Measurements from ENCODE around the gene DIAPH1.

The DIAPH1 gene

GRCh38 chr5:141515946-141516671 lies 102.7 kb downstream of the DIAPH1 start:
- TF ChIP-seq CTCF (IDR thresholded peaks at IDR 0.05; ENCODE audit: low read depth, low read length, poor library complexity, severe bottlenecking) (no peak), EZH2phosphoT487 (IDR thresholded peaks at IDR 0.05; ENCODE audit: borderline replicate concordance, low read length) (no peak)
- Histone ChIP-seq H3K27me3 (ENCODE audit: control insufficient read depth, low read length) (no peaks in the 10 kb centered on the region), H3F3A (ENCODE audit: control insufficient read depth, insufficient read depth) (peaks cover 35% of the 10 kb centered on the region), H3K4me2 (ENCODE audit: low read length) (peak overlapping the region; percentile 97), H3K4me3 (ENCODE audit: low read length) (peak overlapping the region; percentile 79), H3K36me3 (ENCODE audit: control insufficient read depth, low read length) (peaks cover 81% of the 10 kb centered on the region), H3K9me2 (replicated peaks; ENCODE audit: control insufficient read depth, low read length) (no peaks in the 10 kb centered on the region), H3K79me2 (ENCODE audit: control insufficient read depth, low read length) (peaks cover 4% of the 10 kb centered on the region; the same call in 1 of the 2 replicates), H3K4me1 (ENCODE audit: control insufficient read depth, low read length) (peaks cover 80% of the 10 kb centered on the region), H3K27ac (ENCODE audit: low read depth, low read length) (peak overlapping the region; percentile 100), H4K20me1 (ENCODE audit: control insufficient read depth, insufficient read depth, low read depth, low read length) (no peaks in the 10 kb centered on the region), H3K9me3 (ENCODE audit: control insufficient read depth, insufficient read depth, low read length) (no peaks in the 10 kb centered on the region)

GRCh38 chr5:141515141-141515540 lies 103.7 kb downstream of the DIAPH1 start:
- peaks cover 81% of the 10 kb centered on the region for H3K36me3 ChIP-seq (ENCODE audit: control insufficient read depth, low read length)

GRCh38 chr5:141514330-141515133 lies 104.3 kb downstream of the DIAPH1 start:
- no peaks in the 10 kb centered on the region for H3K9me3 ChIP-seq (ENCODE audit: control insufficient read depth, insufficient read depth, low read length)
- H3K4me2 ChIP-seq (ENCODE audit: low read length), result peak overlapping the region; percentile 97
- no peaks in the 10 kb centered on the region for H3K27me3 ChIP-seq (ENCODE audit: control insufficient read depth, low read length)
- peak overlapping the region; percentile 79 for H3K4me3 ChIP-seq (ENCODE audit: low read length)
- peaks cover 19% of the 10 kb centered on the region for H3K79me2 ChIP-seq (ENCODE audit: control insufficient read depth, low read length)
- peaks cover 81% of the 10 kb centered on the region for H3K36me3 ChIP-seq (ENCODE audit: control insufficient read depth, low read length)
- peaks cover 39% of the 10 kb centered on the region for H3F3A ChIP-seq (ENCODE audit: control insufficient read depth, insufficient read depth)
- H4K20me1 ChIP-seq (ENCODE audit: control insufficient read depth, insufficient read depth, low read depth, low read length), result no peaks in the 10 kb centered on the region
- H3K4me1 ChIP-seq (ENCODE audit: control insufficient read depth, low read length), result peaks cover 80% of the 10 kb centered on the region
- no peak for TF ChIP-seq CTCF (IDR thresholded peaks at IDR 0.05; ENCODE audit: low read depth, low read length, poor library complexity, severe bottlenecking)
- no peak for TF ChIP-seq EZH2phosphoT487 (IDR thresholded peaks at IDR 0.05; ENCODE audit: borderline replicate concordance, low read length)
- H3K9me2 ChIP-seq (replicated peaks; ENCODE audit: control insufficient read depth, low read length), result no peaks in the 10 kb centered on the region
- H3K27ac ChIP-seq (ENCODE audit: low read depth, low read length), result peak overlapping the region; percentile 100

More at GRCh38 chr5:141515141-141515540, 103.7 kb downstream of the DIAPH1 start:
- Histone ChIP-seq H3K4me1 (ENCODE audit: control insufficient read depth, low read length) (peaks cover 80% of the 10 kb centered on the region), H3K4me2 (ENCODE audit: low read length) (peak overlapping the region; percentile 97), H3K27me3 (ENCODE audit: control insufficient read depth, low read length) (no peaks in the 10 kb centered on the region), H3K79me2 (ENCODE audit: control insufficient read depth, low read length) (peaks cover 14% of the 10 kb centered on the region), H3K27ac (ENCODE audit: low read depth, low read length) (peak overlapping the region; percentile 100), H3K9me2 (replicated peaks; ENCODE audit: control insufficient read depth, low read length) (no peaks in the 10 kb centered on the region), H3K9me3 (ENCODE audit: control insufficient read depth, insufficient read depth, low read length) (no peaks in the 10 kb centered on the region), H3F3A (ENCODE audit: control insufficient read depth, insufficient read depth) (peaks cover 35% of the 10 kb centered on the region), H3K4me3 (ENCODE audit: low read length) (peak overlapping the region; percentile 79), H4K20me1 (ENCODE audit: control insufficient read depth, insufficient read depth, low read depth, low read length) (no peaks in the 10 kb centered on the region)
- no peak for TF ChIP-seq EZH2phosphoT487 (IDR thresholded peaks at IDR 0.05; ENCODE audit: borderline replicate concordance, low read length)
- no peak for TF ChIP-seq CTCF (IDR thresholded peaks at IDR 0.05; ENCODE audit: low read depth, low read length, poor library complexity, severe bottlenecking)

Data from DOHH2 (cell line).